Endodermal cell (in vitro differentiated cells): ENCODE data around the gene NCAPH2. TPM values are rescaled to one million over a fixed set of nuclear protein-coding genes. Genes with fewer than 3 reads are reported as not detected.

ENCODE experiments used
- DNase-seq: peaks from one replicate; pipeline ENCODE4 v3.0.0-alpha.2; 2017
- H3K27ac ChIP-seq: 2 replicates; pipeline ENCODE4 v1.5.1; 2013; ENCODE audit warnings: mild to moderate bottlenecking, low read depth, low read length, moderate library complexity
- H3K27me3 ChIP-seq: 2 replicates; pipeline ENCODE4 v1.6.1; 2013; ENCODE audit warnings: mild to moderate bottlenecking, low read length, moderate library complexity; ENCODE audit not compliant: insufficient read depth, control insufficient read depth, poor library complexity, severe bottlenecking
- H3K36me3 ChIP-seq: 2 replicates; pipeline ENCODE4 v1.7.0; 2013; ENCODE audit warnings: mild to moderate bottlenecking, low read length, moderate library complexity; ENCODE audit not compliant: control insufficient read depth, insufficient read depth
- H3K4me1 ChIP-seq: one replicate; pipeline ENCODE4 v1.7.0; 2013; ENCODE audit warnings: low read length; ENCODE audit not compliant: control insufficient read depth, insufficient read depth
- H3K4me3 ChIP-seq: 2 replicates; pipeline ENCODE4 v1.5.1; 2013; ENCODE audit warnings: mild to moderate bottlenecking, low read length, moderate library complexity
- H3K9ac ChIP-seq: 2 replicates; pipeline ENCODE4 v1.6.1; 2013; ENCODE audit warnings: mild to moderate bottlenecking, low read length, moderate library complexity; ENCODE audit not compliant: poor library complexity, severe bottlenecking; ENCODE audit errors: extremely low read depth
- H3K9me3 ChIP-seq: 2 replicates; pipeline ENCODE4 v1.6.1; 2013; ENCODE audit warnings: mild to moderate bottlenecking, low read length, moderate library complexity; ENCODE audit not compliant: control insufficient read depth
- H3K27ac Mint-ChIP-seq: 2 replicates; pipeline ENCODE4 v1.8.0; 2020; ENCODE audit warnings: mixed read lengths
- H3K27me3 Mint-ChIP-seq: 2 replicates; pipeline ENCODE4 v1.8.0; 2021; ENCODE audit warnings: mild to moderate bottlenecking, mixed read lengths; ENCODE audit not compliant: insufficient read depth
- H3K36me3 Mint-ChIP-seq: 2 replicates; pipeline ENCODE4 v1.8.0; 2020; ENCODE audit warnings: low read depth, mixed read lengths
- H3K4me1 Mint-ChIP-seq: 2 replicates; pipeline ENCODE4 v1.8.0; 2020; ENCODE audit warnings: mixed read lengths
- H3K4me3 Mint-ChIP-seq: 2 replicates; pipeline ENCODE4 v1.8.0; 2020; ENCODE audit warnings: mild to moderate bottlenecking, moderate library complexity, mixed read lengths
- H3K9me3 Mint-ChIP-seq: 2 replicates; pipeline ENCODE4 v1.8.0; 2020; ENCODE audit warnings: mild to moderate bottlenecking, mixed read lengths
- WGBS, 2 experiments: methylation state at CpG; one replicate each; pipeline versions ENCODE4 v1.1.5 to v1.1.7; 2013; ENCODE audit warnings: missing lambda C conversion rate in 2 of 2, mixed read lengths in 1 of 2; ENCODE audit not compliant: insufficient coverage in 1 of 2, insufficient read length in 1 of 2; 5-methylcytosine and 5-hydroxymethylcytosine counted together
- total RNA-seq, 2 donors: library from RNA; stranded (reverse); fragmentation: NEBNext Ultra II Directional in 1 of 2; extraction: Animal tissue kit (Norgen Biotek cat#: 25700) in 1 of 2; gene quantifications; 2 replicates in 1 of 2; 3 replicates in 1 of 2; pipeline ENCODE4 v1.2.1, GENCODE V29; 2021
- TF ChIP-seq, protein P1 (sequence below): fragments of 200-600 bp; sonication (generic); conservative IDR thresholded peaks from 2 replicates; pipeline ENCODE4 v1.5.0; 2021; ENCODE audit warnings: antibody characterized with exemption, mild to moderate bottlenecking

NCAPH2 gene
- total RNA-seq, 2 donors from 2014 or later, result 63.3 to 73.1 TPM

DNA sequence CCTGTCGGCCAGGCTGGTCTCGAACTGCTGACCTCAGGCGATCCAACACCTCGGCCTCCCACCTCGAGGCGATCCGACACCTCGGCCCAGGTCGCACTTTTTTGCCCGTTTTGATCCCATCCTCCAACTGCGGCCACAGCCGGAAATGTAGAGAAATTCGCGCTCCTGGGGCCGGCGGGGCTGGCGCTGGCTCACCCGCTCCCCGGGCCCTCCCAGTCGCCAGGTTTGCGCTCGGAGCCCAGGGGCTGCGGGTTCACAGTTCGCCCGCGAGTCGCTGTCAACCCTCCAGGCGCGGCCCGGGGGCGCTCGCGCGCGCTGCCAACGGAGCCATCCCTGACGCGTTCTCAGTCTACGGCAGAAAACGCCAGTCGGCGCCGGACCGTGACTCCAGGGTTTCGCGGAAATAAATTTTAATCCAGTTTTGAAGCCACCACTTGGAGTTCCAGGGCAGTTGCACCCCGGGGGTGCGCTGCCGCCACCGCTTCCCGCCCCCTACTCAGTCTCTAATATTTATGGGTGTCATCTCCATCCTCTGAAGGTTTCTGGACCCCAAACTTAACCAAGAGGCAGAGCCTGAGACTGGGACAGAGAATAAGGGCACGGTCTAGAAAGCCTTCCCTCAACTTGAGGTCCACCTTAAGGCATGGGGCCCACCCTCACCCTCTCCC lies 36.2 kb downstream of the NCAPH2 start:
- Histone ChIP-seq H3K9me3 (no peaks in the 10 kb centered on the region), H3K4me3 (no peak overlapping the region), H3K27ac (no peak overlapping the region), H3K27me3 (peaks cover 14% of the 10 kb centered on the region), H3K36me3 (no peaks in the 10 kb centered on the region), H3K9ac (no peak overlapping the region), H3K4me1 (no peaks in the 10 kb centered on the region)
- peak; percentile 95 for DNase-seq
- TF ChIP-seq, protein P1, sequence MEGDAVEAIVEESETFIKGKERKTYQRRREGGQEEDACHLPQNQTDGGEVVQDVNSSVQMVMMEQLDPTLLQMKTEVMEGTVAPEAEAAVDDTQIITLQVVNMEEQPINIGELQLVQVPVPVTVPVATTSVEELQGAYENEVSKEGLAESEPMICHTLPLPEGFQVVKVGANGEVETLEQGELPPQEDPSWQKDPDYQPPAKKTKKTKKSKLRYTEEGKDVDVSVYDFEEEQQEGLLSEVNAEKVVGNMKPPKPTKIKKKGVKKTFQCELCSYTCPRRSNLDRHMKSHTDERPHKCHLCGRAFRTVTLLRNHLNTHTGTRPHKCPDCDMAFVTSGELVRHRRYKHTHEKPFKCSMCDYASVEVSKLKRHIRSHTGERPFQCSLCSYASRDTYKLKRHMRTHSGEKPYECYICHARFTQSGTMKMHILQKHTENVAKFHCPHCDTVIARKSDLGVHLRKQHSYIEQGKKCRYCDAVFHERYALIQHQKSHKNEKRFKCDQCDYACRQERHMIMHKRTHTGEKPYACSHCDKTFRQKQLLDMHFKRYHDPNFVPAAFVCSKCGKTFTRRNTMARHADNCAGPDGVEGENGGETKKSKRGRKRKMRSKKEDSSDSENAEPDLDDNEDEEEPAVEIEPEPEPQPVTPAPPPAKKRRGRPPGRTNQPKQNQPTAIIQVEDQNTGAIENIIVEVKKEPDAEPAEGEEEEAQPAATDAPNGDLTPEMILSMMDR, result peak; percentile 80
- no peak overlapping the region for H3K27ac Mint-ChIP-seq
- WGBS, 2 experiments, result 14% methylated on average over 30 to 52 of the region's 52 CpGs
- no peaks in the 10 kb centered on the region for H3K9me3 Mint-ChIP-seq
- H3K27me3 Mint-ChIP-seq, result peaks cover 13% of the 10 kb centered on the region
- peaks cover 8% of the 10 kb centered on the region for H3K4me1 Mint-ChIP-seq
- no peaks in the 10 kb centered on the region for H3K36me3 Mint-ChIP-seq
- no peak overlapping the region for H3K4me3 Mint-ChIP-seq

DNA sequence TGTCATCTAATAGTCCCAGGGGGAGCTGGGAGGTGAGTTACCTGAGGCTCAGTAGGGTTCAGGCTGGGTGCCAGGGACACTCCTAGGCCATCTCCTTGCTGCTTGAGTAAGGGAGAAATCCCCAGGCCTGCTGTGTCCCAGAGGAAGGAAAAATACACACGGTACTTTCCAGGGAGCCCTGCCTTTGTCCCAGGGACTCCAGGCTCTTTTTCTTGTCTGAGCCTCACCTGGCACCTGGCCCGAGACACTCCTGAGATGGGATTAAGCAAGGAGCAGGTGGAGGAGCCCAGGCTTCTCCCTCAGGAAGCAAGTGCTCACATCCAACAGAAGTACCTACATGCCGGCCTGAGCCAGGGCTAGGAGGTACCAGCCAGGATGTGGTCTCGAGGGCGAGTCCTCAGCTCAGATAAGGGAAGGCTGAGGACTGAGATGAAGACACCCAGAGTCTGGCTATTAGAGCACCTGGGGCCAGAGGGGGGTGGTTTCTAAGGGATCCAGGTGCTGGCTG lies 36.8 kb downstream of the NCAPH2 start:
- no peaks in the 10 kb centered on the region for H3K36me3 Mint-ChIP-seq
- TF ChIP-seq, protein P1, result no peak
- H3K4me3 Mint-ChIP-seq, result no peak overlapping the region
- WGBS, 2 experiments, result 88 to 100% methylated on average over 3 to 5 of the region's 5 CpGs
- no peaks in the 10 kb centered on the region for H3K4me1 ChIP-seq
- no peak for DNase-seq
- no peaks in the 10 kb centered on the region for H3K36me3 ChIP-seq
- no peak overlapping the region for H3K27ac ChIP-seq
- no peaks in the 10 kb centered on the region for H3K9me3 Mint-ChIP-seq
- H3K27me3 ChIP-seq, result peaks cover 14% of the 10 kb centered on the region
- no peak overlapping the region for H3K9ac ChIP-seq
- peaks cover 8% of the 10 kb centered on the region for H3K4me1 Mint-ChIP-seq
- no peak overlapping the region for H3K27ac Mint-ChIP-seq
- H3K27me3 Mint-ChIP-seq, result peaks cover 13% of the 10 kb centered on the region
- no peaks in the 10 kb centered on the region for H3K9me3 ChIP-seq
- no peak overlapping the region for H3K4me3 ChIP-seq

DNA sequence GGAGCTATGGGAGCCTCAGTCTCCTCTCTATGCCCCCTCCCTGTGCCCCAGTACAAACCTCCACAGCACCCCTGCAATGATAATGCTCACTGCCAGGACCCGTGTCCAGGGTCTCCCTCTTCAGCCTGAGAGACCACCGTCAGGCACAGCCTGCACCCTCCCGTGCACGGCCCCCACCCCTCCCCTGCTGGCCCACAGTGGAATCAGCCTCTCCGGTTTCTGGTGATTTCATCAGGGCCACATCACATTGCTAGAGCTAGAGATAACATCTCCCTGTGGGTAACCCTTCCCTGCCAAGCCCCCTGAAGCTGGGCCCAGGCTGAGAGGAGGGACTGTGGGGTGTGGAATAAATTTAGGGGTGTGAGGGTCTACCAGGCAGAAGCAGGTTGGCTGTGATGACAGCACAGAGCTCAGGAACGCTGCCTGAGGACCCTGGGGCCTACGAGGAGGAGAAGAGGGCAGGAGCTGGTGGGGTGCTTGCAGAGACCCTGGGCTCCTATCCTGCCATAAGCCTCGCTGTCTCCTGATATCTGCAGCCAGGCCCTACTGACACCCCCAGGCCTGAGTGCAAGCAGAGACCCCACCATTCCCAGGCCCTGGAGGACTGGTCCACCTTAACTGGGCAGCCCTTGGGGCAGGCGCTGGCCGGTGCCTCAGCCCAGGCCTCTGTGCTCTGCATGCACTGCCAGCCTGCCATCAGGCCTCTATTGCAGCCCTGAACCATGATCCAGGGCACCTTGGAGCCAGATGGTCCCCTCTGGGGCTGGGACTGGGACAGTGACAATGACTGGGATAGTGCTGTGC lies 37.7 kb downstream of the NCAPH2 start, which contains the start of gene KLHDC7B:
TSS of gene KLHDC7B (plus strand) at position 378 of the 804 bp plus-strand sequence. CDS start at position 723, 345 bp downstream.
- Mint-ChIP-seq H3K27ac (no peak within 1 kb of the TSS), H3K36me3 (no peaks in the 10 kb centered on the region), H3K4me3 (no peak within 1 kb of the TSS), H3K27me3 (peaks cover 13% of the 10 kb centered on the region), H3K9me3 (no peaks in the 10 kb centered on the region), H3K4me1 (peaks cover 7% of the 10 kb centered on the region)
- Histone ChIP-seq H3K9ac (no peak within 1 kb of the TSS), H3K4me1 (no peaks in the 10 kb centered on the region), H3K27me3 (peaks cover 14% of the 10 kb centered on the region), H3K27ac (no peak within 1 kb of the TSS), H3K4me3 (no peak within 1 kb of the TSS), H3K36me3 (no peaks in the 10 kb centered on the region), H3K9me3 (no peaks in the 10 kb centered on the region)
- 91 to 96% methylated on average over 10 of the region's 10 CpGs for WGBS, 2 experiments
- TF ChIP-seq, protein P1, result peak; percentile 10
- no peak for DNase-seq
